ENCODE measurements around the gene CDC42BPG. TPM values are rescaled to one million over a fixed set of nuclear protein-coding genes. Genes with fewer than 3 reads are reported as not detected.

Gene CDC42BPG
- total RNA-seq, 1 experiment from 2014 or later, result 0.15 TPM

GRCh38 chr11:64865286-64866172 lies 21.1 kb upstream of the CDC42BPG start:
- peaks cover 3% of the 10 kb centered on the region; the same call in 1 of the 2 replicates for H4K20me1 ChIP-seq (ENCODE audit: insufficient read depth, low read depth, low read length)
- H3K4me2 ChIP-seq (ENCODE audit: low read depth, low read length, poor library complexity, severe bottlenecking), result peak overlapping the region; percentile 83
- 0 out of 2 replicates have a peak, but pooled peaks cover 3% of the 10 kb centered on the region for H3K36me3 ChIP-seq (ENCODE audit: insufficient read depth, low read length)
- no peaks in the 10 kb centered on the region for H3K9me3 ChIP-seq (ENCODE audit: low read length)
- H3K4me3 ChIP-seq (ENCODE audit: low read length), result peak overlapping the region; percentile 63
- H3K79me2 ChIP-seq (ENCODE audit: low read length), result peaks cover 74% of the 10 kb centered on the region
- peak overlapping the region; percentile 95 for H3K27ac ChIP-seq (ENCODE audit: low read length)
- H3K9me2 ChIP-seq (replicated peaks; ENCODE audit: insufficient read depth, low read length), result no peaks in the 10 kb centered on the region
- no peaks in the 10 kb centered on the region for H3K27me3 ChIP-seq (ENCODE audit: low read length)
- peak overlapping the region; percentile 30; the same call in 1 of the 2 replicates for H2AFZ ChIP-seq (ENCODE audit: low read length)
- peaks cover 78% of the 10 kb centered on the region for H3K4me1 ChIP-seq (ENCODE audit: low read length)
- H3K9ac ChIP-seq (ENCODE audit: low read length), result peak overlapping the region; percentile 75
- peak; percentile 83 for DNase-seq

GRCh38 chr11:64864473-64865285 lies 20.2 kb upstream of the CDC42BPG start:
- H3K4me1 ChIP-seq (ENCODE audit: low read length), result peaks cover 70% of the 10 kb centered on the region
- no peaks in the 10 kb centered on the region for H3K9me2 ChIP-seq (replicated peaks; ENCODE audit: insufficient read depth, low read length)
- no peaks in the 10 kb centered on the region for H3K9me3 ChIP-seq (ENCODE audit: low read length)
- peak overlapping the region; percentile 95 for H3K27ac ChIP-seq (ENCODE audit: low read length)
- DNase-seq, result no peak
- peak overlapping the region; percentile 63 for H3K4me3 ChIP-seq (ENCODE audit: low read length)
- H3K79me2 ChIP-seq (ENCODE audit: low read length), result peaks cover 65% of the 10 kb centered on the region
- peak overlapping the region; percentile 83 for H3K4me2 ChIP-seq (ENCODE audit: low read depth, low read length, poor library complexity, severe bottlenecking)
- no peaks in the 10 kb centered on the region; the same call in 1 of the 2 replicates for H4K20me1 ChIP-seq (ENCODE audit: insufficient read depth, low read depth, low read length)
- no peaks in the 10 kb centered on the region for H3K27me3 ChIP-seq (ENCODE audit: low read length)
- 0 out of 2 replicates have a peak, but pooled peaks cover 3% of the 10 kb centered on the region for H3K36me3 ChIP-seq (ENCODE audit: insufficient read depth, low read length)
- H3K9ac ChIP-seq (ENCODE audit: low read length), result peak overlapping the region; percentile 75
- peak overlapping the region; percentile 30; the same call in 1 of the 2 replicates for H2AFZ ChIP-seq (ENCODE audit: low read length)

- H4K20me1 ChIP-seq (ENCODE audit: insufficient read depth, low read depth, low read length), result no peaks in the 10 kb centered on the region; the same call in 1 of the 2 replicates
- peak overlapping the region; percentile 83 for H3K4me2 ChIP-seq (ENCODE audit: low read depth, low read length, poor library complexity, severe bottlenecking)
- peak overlapping the region; percentile 75 for H3K9ac ChIP-seq (ENCODE audit: low read length)
Measured at GRCh38 chr11:64864135-64864472, 19.7 kb upstream of the CDC42BPG start.

GRCh38 chr11:64863391-64864060 lies 19.1 kb upstream of the CDC42BPG start:
- Histone ChIP-seq H3K9me3 (ENCODE audit: low read length) (no peaks in the 10 kb centered on the region), H3K4me3 (ENCODE audit: low read length) (no peak overlapping the region), H2AFZ (ENCODE audit: low read length) (no peak overlapping the region), H3K9me2 (replicated peaks; ENCODE audit: insufficient read depth, low read length) (no peaks in the 10 kb centered on the region), H3K4me1 (ENCODE audit: low read length) (peaks cover 61% of the 10 kb centered on the region), H3K36me3 (ENCODE audit: insufficient read depth, low read length) (0 out of 2 replicates have a peak, but pooled peaks cover 3% of the 10 kb centered on the region), H3K4me2 (ENCODE audit: low read depth, low read length, poor library complexity, severe bottlenecking) (no peak overlapping the region), H3K27me3 (ENCODE audit: low read length) (no peaks in the 10 kb centered on the region), H4K20me1 (ENCODE audit: insufficient read depth, low read depth, low read length) (no peaks in the 10 kb centered on the region; the same call in 1 of the 2 replicates), H3K27ac (ENCODE audit: low read length) (peak overlapping the region; percentile 95), H3K9ac (ENCODE audit: low read length) (peak overlapping the region; percentile 75), H3K79me2 (ENCODE audit: low read length) (peaks cover 55% of the 10 kb centered on the region)
- no peak for DNase-seq

More at GRCh38 chr11:64864135-64864472, 19.7 kb upstream of the CDC42BPG start:
- Histone ChIP-seq H3K79me2 (ENCODE audit: low read length) (peaks cover 60% of the 10 kb centered on the region), H3K4me1 (ENCODE audit: low read length) (peaks cover 64% of the 10 kb centered on the region), H3K36me3 (ENCODE audit: insufficient read depth, low read length) (0 out of 2 replicates have a peak, but pooled peaks cover 3% of the 10 kb centered on the region), H3K9me3 (ENCODE audit: low read length) (no peaks in the 10 kb centered on the region), H3K9me2 (replicated peaks; ENCODE audit: insufficient read depth, low read length) (no peaks in the 10 kb centered on the region), H3K27me3 (ENCODE audit: low read length) (no peaks in the 10 kb centered on the region), H3K27ac (ENCODE audit: low read length) (peak overlapping the region; percentile 95), H2AFZ (ENCODE audit: low read length) (no peak overlapping the region), H3K4me3 (ENCODE audit: low read length) (peak overlapping the region; percentile 63)
- no peak for DNase-seq

GRCh38 chr11:64862987-64863390 lies 18.5 kb upstream of the CDC42BPG start:
- H3K9me3 ChIP-seq (ENCODE audit: low read length), result no peaks in the 10 kb centered on the region
- no peak overlapping the region for H3K4me2 ChIP-seq (ENCODE audit: low read depth, low read length, poor library complexity, severe bottlenecking)
- H2AFZ ChIP-seq (ENCODE audit: low read length), result no peak overlapping the region
- no peaks in the 10 kb centered on the region for H3K27me3 ChIP-seq (ENCODE audit: low read length)
- DNase-seq, result no peak
- peak overlapping the region; percentile 95 for H3K27ac ChIP-seq (ENCODE audit: low read length)
- peaks cover 50% of the 10 kb centered on the region for H3K79me2 ChIP-seq (ENCODE audit: low read length)
- H3K4me3 ChIP-seq (ENCODE audit: low read length), result no peak overlapping the region
- H3K4me1 ChIP-seq (ENCODE audit: low read length), result peaks cover 61% of the 10 kb centered on the region
- H3K36me3 ChIP-seq (ENCODE audit: insufficient read depth, low read length), result 0 out of 2 replicates have a peak, but pooled peaks cover 2% of the 10 kb centered on the region
- H3K9me2 ChIP-seq (replicated peaks; ENCODE audit: insufficient read depth, low read length), result no peaks in the 10 kb centered on the region
- no peak overlapping the region for H3K9ac ChIP-seq (ENCODE audit: low read length)
- H4K20me1 ChIP-seq (ENCODE audit: insufficient read depth, low read depth, low read length), result no peaks in the 10 kb centered on the region; the same call in 1 of the 2 replicates

GRCh38 chr11:64861227-64861975 lies 16.9 kb upstream of the CDC42BPG start:
- Histone ChIP-seq H3K4me3 (ENCODE audit: low read length) (no peak overlapping the region), H3K9me3 (ENCODE audit: low read length) (no peaks in the 10 kb centered on the region), H3K27me3 (ENCODE audit: low read length) (no peaks in the 10 kb centered on the region), H3K36me3 (ENCODE audit: insufficient read depth, low read length) (no peaks in the 10 kb centered on the region), H3K9me2 (replicated peaks; ENCODE audit: insufficient read depth, low read length) (no peaks in the 10 kb centered on the region), H3K4me1 (ENCODE audit: low read length) (peaks cover 54% of the 10 kb centered on the region), H2AFZ (ENCODE audit: low read length) (no peak overlapping the region), H3K27ac (ENCODE audit: low read length) (peak overlapping the region; percentile 95), H4K20me1 (ENCODE audit: insufficient read depth, low read depth, low read length) (no peaks in the 10 kb centered on the region; the same call in 1 of the 2 replicates), H3K4me2 (ENCODE audit: low read depth, low read length, poor library complexity, severe bottlenecking) (no peak overlapping the region), H3K79me2 (ENCODE audit: low read length) (peaks cover 48% of the 10 kb centered on the region), H3K9ac (ENCODE audit: low read length) (peak overlapping the region; percentile 25; the same call in 1 of the 2 replicates)
- no peak for DNase-seq
